ENCODE results near the gene ARRDC3.
"Not testable (repeated sequence)": the region's sequence is repeated elsewhere in the genome, so short reads cannot be mapped to it uniquely, and the experiment has no call there.

ARRDC3 gene, protein sequence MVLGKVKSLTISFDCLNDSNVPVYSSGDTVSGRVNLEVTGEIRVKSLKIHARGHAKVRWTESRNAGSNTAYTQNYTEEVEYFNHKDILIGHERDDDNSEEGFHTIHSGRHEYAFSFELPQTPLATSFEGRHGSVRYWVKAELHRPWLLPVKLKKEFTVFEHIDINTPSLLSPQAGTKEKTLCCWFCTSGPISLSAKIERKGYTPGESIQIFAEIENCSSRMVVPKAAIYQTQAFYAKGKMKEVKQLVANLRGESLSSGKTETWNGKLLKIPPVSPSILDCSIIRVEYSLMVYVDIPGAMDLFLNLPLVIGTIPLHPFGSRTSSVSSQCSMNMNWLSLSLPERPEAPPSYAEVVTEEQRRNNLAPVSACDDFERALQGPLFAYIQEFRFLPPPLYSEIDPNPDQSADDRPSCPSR

GRCh38 chr5:91383027-91383955 lies at the start of gene ARRDC3:
Gene ARRDC3, minus strand, starts transcription at chr5:91383317. Its CDS starts 225 bp downstream, at chr5:91383092.
- DNase-seq = peak; percentile 97

DNA sequence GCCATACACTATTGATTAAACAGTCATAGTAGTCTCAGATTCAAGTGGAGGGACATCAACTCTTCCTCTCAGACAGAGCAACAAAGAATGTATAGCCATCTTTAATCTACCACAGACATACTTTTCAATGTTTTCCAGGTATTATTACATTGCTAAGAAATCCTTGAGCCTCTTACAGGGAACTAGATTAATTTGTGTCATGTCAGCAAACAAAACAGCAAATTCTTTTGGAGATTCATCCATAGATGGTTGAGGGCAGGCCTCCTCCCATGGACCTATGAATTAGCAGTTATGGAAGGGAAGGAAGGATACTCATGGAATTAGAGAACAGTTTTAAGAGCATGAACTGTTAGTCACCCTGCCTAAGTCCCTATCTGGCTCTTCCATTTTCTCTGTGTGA lies 47.8 kb upstream of the ARRDC3 start:
- DNase-seq = no peak

DNA sequence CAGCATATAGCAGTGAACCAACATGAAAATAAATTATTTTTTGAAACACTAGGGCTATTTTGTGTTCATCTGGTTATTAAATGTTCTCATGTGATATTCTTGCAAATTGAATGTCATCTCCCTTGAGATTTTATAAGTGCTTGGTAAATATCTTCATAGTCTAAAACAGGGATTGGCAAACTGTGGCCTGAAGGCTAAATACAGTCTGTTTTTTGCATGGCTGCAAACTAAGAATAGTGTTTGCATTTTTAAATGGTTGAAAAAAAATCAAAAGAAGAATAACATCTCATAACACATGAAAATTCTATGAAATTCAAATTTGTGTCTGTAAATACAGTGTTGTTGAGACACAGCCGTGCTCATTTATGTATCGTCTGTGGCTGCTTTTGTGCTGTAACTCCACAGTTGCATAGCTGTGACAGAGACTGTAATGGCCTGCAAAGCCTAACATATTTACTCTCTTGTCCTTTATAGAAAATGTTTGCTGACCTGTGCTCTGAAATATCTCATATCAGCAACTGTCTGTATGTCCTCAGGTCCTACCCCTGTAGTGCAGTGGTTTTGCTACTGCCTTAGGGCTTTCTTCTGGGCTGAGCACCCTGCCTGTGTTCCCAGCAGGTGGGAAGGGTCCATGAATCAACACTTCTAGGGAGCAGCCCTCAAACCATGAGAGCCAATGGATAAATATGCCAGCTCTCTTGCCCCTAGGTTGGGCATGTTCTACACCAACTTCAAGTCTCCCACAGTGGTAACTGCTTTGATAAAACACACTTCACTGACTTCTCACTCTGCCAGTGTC lies 41.7 kb upstream of the ARRDC3 start:
- no peak for DNase-seq

- no peak for DNase-seq
These were observed 40.8 kb upstream of the ARRDC3 start for GRCh38 chr5:91423871-91424270.

DNA sequence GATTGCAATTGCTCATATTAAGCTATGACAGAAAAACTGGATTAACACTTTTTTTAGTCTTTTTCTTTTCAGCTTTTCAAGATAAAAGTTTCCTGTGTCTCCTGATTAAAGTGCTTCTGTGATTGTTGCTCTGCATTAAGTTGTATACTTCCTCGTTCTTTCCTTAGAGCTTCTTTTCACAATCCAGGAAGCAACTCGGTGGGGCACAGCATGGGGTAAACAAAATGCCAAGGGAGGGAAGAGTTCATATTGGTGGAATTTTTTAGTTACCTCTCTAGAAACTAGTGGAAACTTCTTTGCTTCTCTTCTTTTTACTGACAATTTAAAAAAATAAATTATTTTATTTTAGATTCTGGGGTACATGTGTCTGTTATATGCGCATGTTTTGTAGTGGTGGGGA lies 37.8 kb upstream of the ARRDC3 start:
- no peak for DNase-seq

GRCh38 chr5:91419571-91420537 lies 36.7 kb upstream of the ARRDC3 start:
- DNase-seq = peak; percentile 62

GRCh38 chr5:91419136-91419535 lies 36.0 kb upstream of the ARRDC3 start:
- no peak for DNase-seq

GRCh38 chr5:91418158-91418557 lies 35.0 kb upstream of the ARRDC3 start:
- no peak for DNase-seq

GRCh38 chr5:91417219-91417618 lies 34.1 kb upstream of the ARRDC3 start:
- DNase-seq = no peak

DNA sequence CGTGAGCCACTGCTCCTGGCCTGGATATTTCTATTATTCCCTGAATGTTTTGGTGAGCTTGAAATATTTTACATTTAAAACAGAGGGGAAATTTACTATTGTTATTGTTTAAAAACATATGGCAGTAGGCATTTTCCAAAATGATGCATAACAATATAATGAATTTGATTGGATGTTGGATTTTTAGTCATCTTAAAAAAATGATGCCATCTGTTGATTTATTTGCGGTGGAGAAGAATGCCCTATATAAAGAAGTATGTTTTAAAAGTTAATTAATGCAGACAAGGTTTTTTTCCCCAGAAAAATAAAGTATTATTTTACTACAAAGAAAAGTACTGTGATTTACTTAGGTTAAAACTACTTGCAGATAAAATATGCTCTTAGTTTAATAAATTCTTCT lies 33.4 kb upstream of the ARRDC3 start:
- DNase-seq = no peak

- no peak for DNase-seq
These were observed 26.2 kb upstream of the ARRDC3 start for GRCh38 chr5:91409304-91409703.

DNA sequence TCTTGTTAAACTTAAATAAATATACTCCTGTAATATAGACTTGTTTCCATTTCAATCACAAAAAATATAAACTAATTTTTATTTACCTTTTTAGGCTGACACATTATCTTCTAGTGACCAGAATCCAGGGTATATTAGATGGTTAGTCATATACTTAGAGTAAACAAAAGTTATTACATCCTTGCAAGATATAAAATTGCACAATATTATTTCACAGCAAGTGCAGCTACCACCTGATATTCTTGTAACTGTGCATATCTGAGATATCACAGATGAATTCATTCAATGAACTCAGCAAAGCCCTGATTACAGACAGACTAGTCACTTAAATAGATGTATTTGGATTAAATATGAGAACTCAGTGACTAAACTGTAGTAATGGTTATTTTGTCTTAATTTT lies 25.6 kb upstream of the ARRDC3 start:
- DNase-seq = no peak

GRCh38 chr5:91407204-91407603 lies 24.1 kb upstream of the ARRDC3 start:
- no peak for DNase-seq

DNA sequence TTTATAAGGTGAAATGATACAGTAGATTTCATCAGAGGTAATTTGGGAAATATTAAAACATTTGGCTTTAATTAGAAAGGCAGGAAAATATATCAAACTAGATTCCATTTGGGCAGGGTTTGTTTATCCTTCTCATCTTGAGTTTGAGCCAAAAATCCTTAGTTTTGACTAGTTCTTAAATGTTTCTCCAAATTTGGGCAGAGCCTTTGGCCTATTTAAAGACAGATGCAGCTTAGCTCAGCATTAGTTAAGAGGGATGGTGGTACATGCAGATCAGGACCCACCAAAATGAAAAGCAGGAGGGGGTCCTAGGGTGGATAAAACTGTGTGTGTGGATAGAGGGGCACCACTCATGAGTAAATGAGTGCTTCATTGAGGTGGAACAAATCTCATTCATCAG lies 20.3 kb upstream of the ARRDC3 start:
- DNase-seq = no peak

- DNase-seq = peak; percentile 46
These were observed 18.1 kb upstream of the ARRDC3 start for GRCh38 chr5:91401175-91401574.

DNA sequence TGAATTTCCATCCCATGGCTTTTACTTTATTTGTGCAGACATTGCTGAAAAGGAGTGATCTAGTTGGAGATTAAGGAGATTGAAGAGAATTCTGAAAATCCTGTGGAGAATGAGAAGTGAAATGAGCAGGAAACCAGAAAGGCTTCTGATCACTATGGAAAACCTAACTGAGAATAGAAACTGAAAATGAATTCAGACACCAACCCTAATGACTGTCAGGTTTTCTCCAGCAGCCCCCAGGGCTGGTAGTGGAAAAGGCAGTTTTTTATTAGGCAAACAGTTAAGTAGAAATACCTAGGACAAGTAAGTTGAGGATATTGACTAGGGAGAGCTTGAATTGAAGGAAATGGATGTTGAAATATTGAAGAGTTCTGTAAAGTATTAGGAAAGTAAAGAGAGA lies 14.7 kb upstream of the ARRDC3 start:
- no peak for DNase-seq

- DNase-seq = no peak
These were observed 7.2 kb upstream of the ARRDC3 start for GRCh38 chr5:91390268-91390667.

GRCh38 chr5:91389555-91389954 lies 6.4 kb upstream of the ARRDC3 start:
- DNase-seq = not testable (repeated sequence)

- DNase-seq = no peak
These were observed 5.2 kb upstream of the ARRDC3 start for GRCh38 chr5:91388362-91388761.

- peak; percentile 31 for DNase-seq
These were observed 3.0 kb upstream of the ARRDC3 start for GRCh38 chr5:91386120-91386519.

- not testable (repeated sequence) for DNase-seq
These were observed 2.5 kb upstream of the ARRDC3 start for GRCh38 chr5:91385596-91385995.
